DND-41 (cell line): ENCODE results near the gene SPOCK2.

Experiments
- CTCF ChIP-seq: IDR thresholded peaks from 2 replicates; pipeline ENCODE4 v1.5.1; 2012; ENCODE audit warnings: borderline replicate concordance, low read length, moderate library complexity, mild to moderate bottlenecking; ENCODE audit not compliant: poor library complexity, severe bottlenecking; ENCODE audit errors: extremely low read depth
- EZH2 ChIP-seq: IDR thresholded peaks from 3 replicates; pipeline ENCODE4 v1.6.1; 2012; ENCODE audit warnings: borderline replicate concordance, low read depth, mild to moderate bottlenecking, moderate library complexity, low read length, inconsistent platforms; ENCODE audit not compliant: severe bottlenecking

GRCh38 chr10:72062832-72063702 lies 25.3 kb downstream of the SPOCK2 start:
- TF ChIP-seq CTCF (no peak), EZH2 (no peak)
